ENCODE results near the gene MIPEP. TPM values are rescaled to one million over a fixed set of nuclear protein-coding genes. Genes with fewer than 3 reads are reported as not detected.

MIPEP gene
- total and polyA plus RNA-seq, 10 of the 15 experiments (the other 5 are each of a cell fraction or from before 2014, with no cell fraction given): 15.6 to 56.2 (median 29.8) TPM

- TF ChIP-seq NFIC (IDR thresholded peaks at IDR 0.05; ENCODE audit: low read depth, low read length) (peak; percentile 86), HDAC2 (IDR thresholded peaks at IDR 0.05) (no peak), NR2F1 (conservative IDR thresholded peaks at IDR 0.05) (peak; percentile 64), PKNOX1 (IDR thresholded peaks at IDR 0.05) (peak; percentile 85), BCL3 (IDR thresholded peaks at IDR 0.05; ENCODE audit: borderline replicate concordance, insufficient read depth, low read depth, low read length, poor library complexity, severe bottlenecking) (no peak)
Measured at GRCh38 chr13:23799945-23800344, 89.3 kb downstream of the MIPEP start (continued).

GRCh38 chr13:23797276-23797903 lies 91.8 kb downstream of the MIPEP start:
- no peak for FAIRE-seq
- H3K4me3 ChIP-seq: no peak overlapping the region
- ATAC-seq: no peak
- ChIA-PET POLR2A (no interaction called here), SMC1A (ENCODE audit: uncharacterized antibody, unreplicated experiment) (interaction anchor here (1.4 kb wide), 1 partner anchor 48 kb away, joined by 9 read pairs; no protein-coding TSS in a partner anchor), RAD21 (ENCODE audit: unreplicated experiment) (interaction anchor here (4.6 kb wide), 1 partner anchor 19 kb away, joined by 21 read pairs; no protein-coding TSS in a partner anchor), CTCF (interaction anchor here (1.3 kb wide), 1 partner anchor 19 kb away, joined by 3 read pairs; no protein-coding TSS in a partner anchor)
- H3K79me2 ChIP-seq (ENCODE audit: control insufficient read depth, insufficient read depth, low read length): no peaks in the 10 kb centered on the region
- in situ Hi-C loops (cut with MboI): no loop called here
- H2AFZ ChIP-seq (ENCODE audit: control insufficient read depth, low read depth, low read length): no peak overlapping the region
- H3K9ac ChIP-seq (ENCODE audit: control insufficient read depth, insufficient read depth, low read length): no peak overlapping the region
- H4K20me1 ChIP-seq (ENCODE audit: control insufficient read depth, insufficient read depth): no peaks in the 10 kb centered on the region
- 90% methylated on average over 5 of the region's 5 CpGs for WGBS (ENCODE audit: insufficient coverage, insufficient replicate concordance, low lambda C conversion rate, missing lambda C conversion rate)
- peaks cover 4% of the 10 kb centered on the region for H3K9me3 ChIP-seq (replicated peaks; ENCODE audit: control insufficient read depth, insufficient read depth, low read length)
- no peak overlapping the region for H3K4me2 ChIP-seq (ENCODE audit: control insufficient read depth, insufficient read depth)
- H3K27me3 ChIP-seq (replicated peaks in 1 of 2; ENCODE audit: control insufficient read depth in 2 of 2, insufficient read depth in 2 of 2, low read length in 1 of 2): no peaks in the 10 kb centered on the region
- no peak for DNase-seq (ENCODE audit: low read depth, low spot score)
- peaks cover 0 to 3% of the 10 kb centered on the region in 2 experiments; a peak in 2 of 4 replicates for H3K36me3 ChIP-seq (ENCODE audit: control insufficient read depth in 2 of 2, insufficient read depth in 2 of 2, low read length in 1 of 2)
- no peak overlapping the region for H3K27ac ChIP-seq (ENCODE audit: control insufficient read depth, insufficient read depth)
- peaks cover 58% of the 10 kb centered on the region for H3K4me1 ChIP-seq (ENCODE audit: control insufficient read depth, insufficient read depth, low read length)
- no TSS peak for BruUV-seq (replicated peaks)
- intact Hi-C loops (cut with micrococcal nuclease; ENCODE audit: unreplicated experiment): no loop called here
- TF ChIP-seq PBX3 (IDR thresholded peaks at IDR 0.05; ENCODE audit: insufficient replicate concordance, low read depth, low read length): no peak
- no peak for TF ChIP-seq CBFB (IDR thresholded peaks at IDR 0.05; ENCODE audit: low read depth)
- no peak for TF ChIP-seq GATAD2B (conservative IDR thresholded peaks at IDR 0.05; ENCODE audit: low read depth)
- TF ChIP-seq POLR2AphosphoS5 (IDR thresholded peaks at IDR 0.05; ENCODE audit: low read length): no peak
- TF ChIP-seq NFIC (IDR thresholded peaks at IDR 0.05; ENCODE audit: low read depth, low read length): no peak
- no peak for TF ChIP-seq RELB (IDR thresholded peaks at IDR 0.05; ENCODE audit: low read depth)
- TF ChIP-seq YBX1 (IDR thresholded peaks at IDR 0.05): no peak
- no peak for TF ChIP-seq CREB1 (IDR thresholded peaks at IDR 0.05; ENCODE audit: low read depth)
- TF ChIP-seq PAX8 (IDR thresholded peaks at IDR 0.05): no peak
- no peak for TF ChIP-seq CHD1 (IDR thresholded peaks at IDR 0.05; ENCODE audit: low read depth, low read length)
- TF ChIP-seq ZBED1 (IDR thresholded peaks at IDR 0.05; ENCODE audit: borderline replicate concordance): no peak

Measured in GM12878 (cell line).